Keratinocyte (primary cell): ENCODE data around the gene ANKS1B. TPM values are rescaled to one million over a fixed set of nuclear protein-coding genes. Genes with fewer than 3 reads are reported as not detected.

ENCODE experiments used
- DNase-seq: peaks from one replicate; pipeline ENCODE4 v3.0.0-alpha.2; 2011; ENCODE audit warnings: low read depth, missing footprints, low spot score
- FAIRE-seq: peaks from 2 replicates; lab custom pipeline; 2011; peaks lifted over from hg19 to GRCh38; lab: Jason Lieb, UNC
- H2AFZ ChIP-seq: 2 replicates; pipeline ENCODE4 v1.6.0; 2012; ENCODE audit warnings: low read length, control low read depth, inconsistent platforms; ENCODE audit not compliant: control insufficient read depth
- H3K27ac ChIP-seq: 2 replicates; pipeline ENCODE4 v1.5.1; 2011; ENCODE audit warnings: low read length; ENCODE audit not compliant: control insufficient read depth, insufficient read depth
- H3K27me3 ChIP-seq: 3 replicates; pipeline ENCODE4 v1.6.0; 2011; ENCODE audit warnings: low read length; ENCODE audit not compliant: control insufficient read depth, insufficient read depth; ENCODE audit errors: extremely low read depth
- H3K36me3 ChIP-seq, 2 experiments: 2 replicates in 1 of 2; 3 replicates in 1 of 2; pipeline ENCODE4 v1.5.1; 2011; ENCODE audit warnings: low read length in 2 of 2, mild to moderate bottlenecking in 1 of 2; ENCODE audit not compliant: control insufficient read depth in 2 of 2, insufficient read depth in 2 of 2; ENCODE audit errors: extremely low read depth in 1 of 2
- H3K4me1 ChIP-seq: 3 replicates; pipeline ENCODE4 v1.5.1; 2011; ENCODE audit warnings: low read length; ENCODE audit not compliant: control insufficient read depth, insufficient read depth; ENCODE audit errors: extremely low read depth
- H3K4me2 ChIP-seq: 3 replicates; pipeline ENCODE4 v1.6.0; 2011; ENCODE audit warnings: low read depth, low read length; ENCODE audit not compliant: control insufficient read depth, insufficient read depth; ENCODE audit errors: extremely low read depth
- H3K4me3 ChIP-seq, 3 experiments: fragments of 200-600 bp in 1 of 3; sonication (generic) in 1 of 3; 2 replicates in 2 of 3; 3 replicates in 1 of 3; pipeline ENCODE4 v1.5.1; 2011 to 2016; ENCODE audit warnings: low read length in 3 of 3, mild to moderate bottlenecking in 3 of 3, control low read depth in 2 of 3, inconsistent platforms in 1 of 3, low read depth in 1 of 3, mixed read lengths in 1 of 3, mixed run types in 1 of 3, moderate library complexity in 1 of 3; ENCODE audit not compliant: control insufficient read depth in 2 of 3, insufficient read depth in 2 of 3; ENCODE audit errors: extremely low read depth in 1 of 3
- H3K79me2 ChIP-seq: 2 replicates; pipeline ENCODE4 v1.6.0; 2012; ENCODE audit warnings: low read length; ENCODE audit not compliant: control insufficient read depth, insufficient read depth
- H3K9ac ChIP-seq: 3 replicates; pipeline ENCODE4 v1.6.0; 2011; ENCODE audit warnings: low read length; ENCODE audit not compliant: control insufficient read depth, insufficient read depth; ENCODE audit errors: extremely low read depth
- H3K9me1 ChIP-seq: 3 replicates; pipeline ENCODE4 v1.6.0; 2011; ENCODE audit warnings: low read length; ENCODE audit not compliant: control insufficient read depth, insufficient read depth; ENCODE audit errors: extremely low read depth
- H3K9me3 ChIP-seq: 2 replicates; pipeline ENCODE4 v1.5.1; 2012; ENCODE audit warnings: low read depth, low read length; ENCODE audit not compliant: control insufficient read depth
- H4K20me1 ChIP-seq: 3 replicates; pipeline ENCODE4 v1.6.0; 2011; ENCODE audit warnings: low read length; ENCODE audit not compliant: control insufficient read depth, insufficient read depth; ENCODE audit errors: extremely low read depth
- CTCF ChIP-seq, 3 experiments: IDR thresholded peaks in 1 of 3; conservative IDR thresholded peaks in 1 of 3; optimal IDR thresholded peaks in 1 of 3; 2 replicates in 2 of 3; 3 replicates in 1 of 3; pipeline versions ENCODE3 to v1.5.1; 2011; ENCODE audit warnings: low read length in 3 of 3, mild to moderate bottlenecking in 3 of 3, moderate library complexity in 2 of 3, control low read depth in 1 of 3, inconsistent platforms in 1 of 3; ENCODE audit not compliant: insufficient read depth in 2 of 3; ENCODE audit errors: extremely low read depth in 1 of 3
- EZH2 ChIP-seq: IDR thresholded peaks from one replicate; pipeline ENCODE4 v1.6.1; 2012; ENCODE audit warnings: inconsistent platforms, mild to moderate bottlenecking, low read length, moderate library complexity
- dilution Hi-C: fragments of 300-500 bp; cut with MboI; formaldehyde crosslinking; loops from one replicate; pipeline ENCODE4 v1.7.0; 2020; ENCODE audit warnings: low sequenced_read_pairs; ENCODE audit not compliant: extremely low pct_ligation_motif_present
- polyA plus RNA-seq, 5 experiments: library from polyadenylated mRNA; depleted of rRNA in 3 of 5; stranded (reverse) in 3 of 5; stranded (forward) in 1 of 5; unstranded in 1 of 5; fragments of >200 nt; gene quantifications; 1 replicate in 1 of 5; 2 replicates in 3 of 5; 3 replicates in 1 of 5; pipeline versions ENCODE4 v1.2.1 to v1.2.3, GENCODE V29; 2011 to 2012; ENCODE audit warnings: missing spikeins in 2 of 5, low read depth in 1 of 5, low replicate concordance in 1 of 5

The ANKS1B gene
- polyA plus RNA-seq, 1 donor (not counting 4 experiments of a cell fraction or from before 2014, with no cell fraction given), result not detected

GRCh38 chr12:99049774-99050173, 935.0 kb downstream of the ANKS1B start:
- TF ChIP-seq CTCF (optimal IDR thresholded peaks at IDR 0.05 in 1 of 3, IDR thresholded peaks at IDR 0.05 in 1 of 3, conservative IDR thresholded peaks at IDR 0.05 in 1 of 3; ENCODE audit: extremely low read depth in 1 of 3, insufficient read depth in 2 of 3, low read length in 3 of 3) (no peak), EZH2 (no peak)
- DNase-seq, result no peak
- Histone ChIP-seq H3K36me3 (no peaks in the 10 kb centered on the region), H3K4me3 (no peak overlapping the region), H3K27me3 (no peaks in the 10 kb centered on the region), H2AFZ (no peak overlapping the region), H3K27ac (no peak overlapping the region), H3K9me1 (no peaks in the 10 kb centered on the region), H3K4me2 (no peak overlapping the region), H3K4me1 (no peaks in the 10 kb centered on the region), H4K20me1 (no peaks in the 10 kb centered on the region), H3K9ac (no peak overlapping the region), H3K9me3 (no peaks in the 10 kb centered on the region), H3K79me2 (no peaks in the 10 kb centered on the region)
- dilution Hi-C loops, result no loop called here
- no peak for FAIRE-seq

GRCh38 chr12:99045158-99045557, 939.6 kb downstream of the ANKS1B start:
- Histone ChIP-seq H4K20me1 (no peaks in the 10 kb centered on the region), H2AFZ (no peak overlapping the region), H3K27me3 (no peaks in the 10 kb centered on the region), H3K9ac (no peak overlapping the region), H3K36me3 (no peaks in the 10 kb centered on the region), H3K4me2 (no peak overlapping the region), H3K27ac (no peak overlapping the region), H3K4me3 (no peak overlapping the region), H3K9me1 (no peaks in the 10 kb centered on the region), H3K79me2 (no peaks in the 10 kb centered on the region), H3K4me1 (no peaks in the 10 kb centered on the region), H3K9me3 (no peaks in the 10 kb centered on the region)
- DNase-seq (no peak), FAIRE-seq (no peak)
- TF ChIP-seq CTCF (optimal IDR thresholded peaks at IDR 0.05 in 1 of 3, IDR thresholded peaks at IDR 0.05 in 1 of 3, conservative IDR thresholded peaks at IDR 0.05 in 1 of 3; ENCODE audit: extremely low read depth in 1 of 3, insufficient read depth in 2 of 3, low read length in 3 of 3) (no peak), EZH2 (no peak)
- dilution Hi-C loops, result no loop called here
